ENCODE measurements around the gene PPARG. TPM values are rescaled to one million over a fixed set of nuclear protein-coding genes. Genes with fewer than 3 reads are reported as not detected.

Gene PPARG
- total and polyA plus RNA-seq, 2 experiments from 2014 or later, result 0.15 to 0.42 TPM

GRCh38 chr3:12421132-12421531 is 132.3 kb downstream of the PPARG start (continued):
- no peak for TF ChIP-seq REST (IDR thresholded peaks at IDR 0.05; ENCODE audit: unreplicated experiment)
- TF ChIP-seq ZNF331 (CRISPR knock-in tag; IDR thresholded peaks at IDR 0.05; ENCODE audit: low read depth), result no peak

GRCh38 chr3:12423131-12423530 is 134.3 kb downstream of the PPARG start:
- no peak for ATAC-seq
- Mint-ChIP-seq H3K27ac (no peak overlapping the region), H3K4me1 (peaks cover 46% of the 10 kb centered on the region), H3K9me3 (no peaks in the 10 kb centered on the region), H3K4me3 (no peak overlapping the region), H3K27me3 (ENCODE audit: insufficient read depth, low read depth, poor library complexity) (peaks cover 11% of the 10 kb centered on the region), H3K36me3 (ENCODE audit: low read depth) (no peaks in the 10 kb centered on the region)
- Histone ChIP-seq H3K79me2 (replicated peaks; ENCODE audit: insufficient read depth) (no peaks in the 10 kb centered on the region), H3K27ac (ENCODE audit: low read depth) (no peak overlapping the region), H3K4me3 (no peak overlapping the region), H4K20me1 (replicated peaks; ENCODE audit: insufficient read depth) (no peaks in the 10 kb centered on the region), H3K36me3 (ENCODE audit: insufficient read depth) (no peaks in the 10 kb centered on the region), H3K27me3 (ENCODE audit: insufficient read depth) (no peaks in the 10 kb centered on the region), H3K4me2 (no peak overlapping the region), H2AFZ (peak overlapping the region; percentile 73; the same call in 1 of the 2 replicates), H3K4me1 (ENCODE audit: insufficient read depth) (peaks cover 38% of the 10 kb centered on the region), H3K9me2 (ENCODE audit: insufficient read depth) (no peaks in the 10 kb centered on the region), H3F3A (replicated peaks; ENCODE audit: low read depth) (no peaks in the 10 kb centered on the region)
- no peak for DNase-seq (ENCODE audit: low spot score)
- TF ChIP-seq ZNF114 (CRISPR knock-in tag; IDR thresholded peaks at IDR 0.05) (no peak), NANOG (IDR thresholded peaks at IDR 0.05; ENCODE audit: borderline replicate concordance) (no peak), STAT1 (IDR thresholded peaks at IDR 0.05; ENCODE audit: unreplicated experiment) (no peak), ETS1 (IDR thresholded peaks at IDR 0.05) (no peak), REST (IDR thresholded peaks at IDR 0.05; ENCODE audit: unreplicated experiment) (no peak), ZNF462 (CRISPR knock-in tag; IDR thresholded peaks at IDR 0.05) (no peak), EZH2phosphoT487 (IDR thresholded peaks at IDR 0.05; ENCODE audit: unreplicated experiment) (no peak), EZH2 (IDR thresholded peaks at IDR 0.05; ENCODE audit: low read depth, unreplicated experiment) (no peak), CREB1 (CRISPR knock-in tag; IDR thresholded peaks at IDR 0.05; ENCODE audit: low read depth) (no peak), ZNF331 (CRISPR knock-in tag; IDR thresholded peaks at IDR 0.05; ENCODE audit: low read depth) (no peak)
